Measurements from ENCODE around the gene SLC25A29. TPM values are rescaled to one million over a fixed set of nuclear protein-coding genes. Genes with fewer than 3 reads are reported as not detected.

SLC25A29 gene
- polyA plus RNA-seq, 1 donor (not counting 4 experiments of a cell fraction or from before 2014, with no cell fraction given), result 16.3 TPM

- FAIRE-seq, result no peak
These were observed 11.3 kb downstream of the SLC25A29 start for GRCh38 chr14:100294963-100295330.

GRCh38 chr14:100294213-100294962 is 11.9 kb downstream of the SLC25A29 start:
- Histone ChIP-seq H3K27ac (ENCODE audit: control insufficient read depth, insufficient read depth, low read length) (no peak overlapping the region), H3K79me2 (ENCODE audit: control insufficient read depth, insufficient read depth, low read length) (no peaks in the 10 kb centered on the region), H3K4me1 (ENCODE audit: control insufficient read depth, extremely low read depth, insufficient read depth, low read length) (no peaks in the 10 kb centered on the region), H3K9ac (ENCODE audit: control insufficient read depth, extremely low read depth, insufficient read depth, low read length) (no peak overlapping the region), H3K27me3 (ENCODE audit: control insufficient read depth, extremely low read depth, insufficient read depth, low read length) (no peaks in the 10 kb centered on the region), H4K20me1 (ENCODE audit: control insufficient read depth, extremely low read depth, insufficient read depth, low read length) (no peaks in the 10 kb centered on the region), H2AFZ (ENCODE audit: control insufficient read depth, low read length) (no peak overlapping the region), H3K4me3 (ENCODE audit: control insufficient read depth in 2 of 3, extremely low read depth in 1 of 3, insufficient read depth in 2 of 3, low read depth in 1 of 3, low read length in 3 of 3) (no peak overlapping the region), H3K36me3 (ENCODE audit: control insufficient read depth in 2 of 2, extremely low read depth in 1 of 2, insufficient read depth in 2 of 2, low read length in 2 of 2) (peaks cover 0 to 2% of the 10 kb centered on the region in 2 experiments), H3K4me2 (ENCODE audit: control insufficient read depth, extremely low read depth, insufficient read depth, low read depth, low read length) (no peak overlapping the region), H3K9me1 (ENCODE audit: control insufficient read depth, extremely low read depth, insufficient read depth, low read length) (no peaks in the 10 kb centered on the region), H3K9me3 (ENCODE audit: control insufficient read depth, low read depth, low read length) (no peaks in the 10 kb centered on the region)
- dilution Hi-C loops (cut with MboI; ENCODE audit: extremely low pct_ligation_motif_present, low sequenced_read_pairs), result no loop called here
- DNase-seq (ENCODE audit: low read depth, low spot score) (no peak), FAIRE-seq (no peak)
- TF ChIP-seq CTCF (optimal IDR thresholded peaks at IDR 0.05 in 1 of 3, IDR thresholded peaks at IDR 0.05 in 1 of 3, conservative IDR thresholded peaks at IDR 0.05 in 1 of 3; ENCODE audit: extremely low read depth in 1 of 3, insufficient read depth in 2 of 3, low read length in 3 of 3) (no peak), EZH2 (IDR thresholded peaks at IDR 0.05; ENCODE audit: low read length) (no peak)

More at GRCh38 chr14:100294963-100295330, 11.3 kb downstream of the SLC25A29 start:
- no peaks in the 10 kb centered on the region for H4K20me1 ChIP-seq (ENCODE audit: control insufficient read depth, extremely low read depth, insufficient read depth, low read length)
- H3K36me3 ChIP-seq (ENCODE audit: control insufficient read depth in 2 of 2, extremely low read depth in 1 of 2, insufficient read depth in 2 of 2, low read length in 2 of 2), result peaks cover 0 to 2% of the 10 kb centered on the region in 2 experiments
- no peaks in the 10 kb centered on the region for H3K27me3 ChIP-seq (ENCODE audit: control insufficient read depth, extremely low read depth, insufficient read depth, low read length)
- no peak overlapping the region for H2AFZ ChIP-seq (ENCODE audit: control insufficient read depth, low read length)
- H3K4me2 ChIP-seq (ENCODE audit: control insufficient read depth, extremely low read depth, insufficient read depth, low read depth, low read length), result no peak overlapping the region
- H3K4me3 ChIP-seq (ENCODE audit: control insufficient read depth in 2 of 3, extremely low read depth in 1 of 3, insufficient read depth in 2 of 3, low read depth in 1 of 3, low read length in 3 of 3), result no peak overlapping the region
- H3K9me3 ChIP-seq (ENCODE audit: control insufficient read depth, low read depth, low read length), result no peaks in the 10 kb centered on the region
- no peak overlapping the region for H3K27ac ChIP-seq (ENCODE audit: control insufficient read depth, insufficient read depth, low read length)
- TF ChIP-seq CTCF (optimal IDR thresholded peaks at IDR 0.05 in 1 of 3, IDR thresholded peaks at IDR 0.05 in 1 of 3, conservative IDR thresholded peaks at IDR 0.05 in 1 of 3; ENCODE audit: extremely low read depth in 1 of 3, insufficient read depth in 2 of 3, low read length in 3 of 3) (no peak), EZH2 (IDR thresholded peaks at IDR 0.05; ENCODE audit: low read length) (no peak)
- H3K4me1 ChIP-seq (ENCODE audit: control insufficient read depth, extremely low read depth, insufficient read depth, low read length), result no peaks in the 10 kb centered on the region
- no peak overlapping the region for H3K9ac ChIP-seq (ENCODE audit: control insufficient read depth, extremely low read depth, insufficient read depth, low read length)
- no peaks in the 10 kb centered on the region for H3K79me2 ChIP-seq (ENCODE audit: control insufficient read depth, insufficient read depth, low read length)
- dilution Hi-C loops (cut with MboI; ENCODE audit: extremely low pct_ligation_motif_present, low sequenced_read_pairs), result no loop called here
- no peak for DNase-seq (ENCODE audit: low read depth, low spot score)
- no peaks in the 10 kb centered on the region for H3K9me1 ChIP-seq (ENCODE audit: control insufficient read depth, extremely low read depth, insufficient read depth, low read length)
